SK-N-SH (cell line): Measurements from ENCODE around the gene BLVRA. TPM values are rescaled to one million over a fixed set of nuclear protein-coding genes. Genes with fewer than 3 reads are reported as not detected.

Experiments used
- CTCF ChIA-PET: fragments of 300-600, 350-600 bp; formaldehyde crosslinking; extraction: SDS; loops from one replicate; lab custom pipeline; 2021; lab: Yijun Ruan, JAX
- POLR2A ChIA-PET: fragments of 350-600 bp; sonication (Branson Sonifier 250); formaldehyde crosslinking; extraction: SDS; loops from one replicate; lab custom pipeline; 2020; ENCODE audit warnings: antibody characterized with exemption, inconsistent platforms; lab: Yijun Ruan, JAX
- DNase-seq: peaks from one replicate; pipeline ENCODE4 v3.0.0; 2012
- H2AFZ ChIP-seq: fragments of 200-600 bp; sonication (generic); 2 replicates; pipeline ENCODE4 v1.8.1; 2016; ENCODE audit warnings: antibody characterized with exemption, mild to moderate bottlenecking, low read depth
- H3F3A ChIP-seq: fragments of 200-600 bp; sonication (generic); replicated peaks from 2 replicates; pipeline ENCODE3; 2016; ENCODE audit warnings: antibody characterized with exemption, mild to moderate bottlenecking; ENCODE audit not compliant: insufficient read depth
- H3K27ac ChIP-seq, 2 experiments: fragments of 200-500 bp in 1 of 2; fragments of 200-600 bp in 1 of 2; sonication (Bioruptor generic) in 1 of 2; sonication (generic), shearing (Covaris generic) in 1 of 2; 2 replicates each; pipeline versions ENCODE4 v1.5.1 to v1.6.1; 2014 to 2016; ENCODE audit warnings: low read depth in 2 of 2, inconsistent platforms in 1 of 2, low read length in 1 of 2, mild to moderate bottlenecking in 1 of 2, mixed read lengths in 1 of 2
- H3K27me3 ChIP-seq: fragments of 200-600 bp; sonication (generic), shearing (Covaris generic); 2 replicates; pipeline ENCODE4 v1.6.1; 2016; ENCODE audit warnings: mixed run types; ENCODE audit not compliant: insufficient read depth
- H3K36me3 ChIP-seq, 2 experiments: fragments of 200-500 bp in 1 of 2; fragments of 200-600 bp in 1 of 2; sonication (Bioruptor generic) in 1 of 2; sonication (generic) in 1 of 2; replicated peaks in 1 of 2; 2 replicates each; pipeline versions ENCODE3 to v1.5.1; 2014 to 2016; ENCODE audit warnings: low read length in 1 of 2, mild to moderate bottlenecking in 1 of 2; ENCODE audit not compliant: insufficient read depth in 2 of 2, control insufficient read depth in 1 of 2
- H3K4me1 ChIP-seq, 2 experiments: fragments of 200-500 bp in 1 of 2; fragments of 200-600 bp in 1 of 2; sonication (Bioruptor generic) in 1 of 2; sonication (generic), shearing (Covaris generic) in 1 of 2; 2 replicates each; pipeline versions ENCODE4 v1.5.1 to v1.6.1; 2014 to 2016; ENCODE audit warnings: low read depth in 1 of 2, low read length in 1 of 2, mixed run types in 1 of 2; ENCODE audit not compliant: insufficient read depth in 2 of 2, control insufficient read depth in 1 of 2
- H3K4me2 ChIP-seq: fragments of 200-600 bp; sonication (generic), shearing (Covaris generic); 2 replicates; pipeline ENCODE4 v1.6.1; 2017; ENCODE audit warnings: mixed run types
- H3K4me3 ChIP-seq, 2 experiments: fragments of 200-500 bp in 1 of 2; fragments of 200-600 bp in 1 of 2; sonication (Bioruptor generic) in 1 of 2; sonication (generic), shearing (Covaris generic) in 1 of 2; 2 replicates each; pipeline versions ENCODE4 v1.5.1 to v1.8.1; 2014 to 2016; ENCODE audit warnings: low read depth in 2 of 2, inconsistent platforms in 1 of 2, low read length in 1 of 2, mild to moderate bottlenecking in 1 of 2, mixed read lengths in 1 of 2, moderate library complexity in 1 of 2
- H3K79me2 ChIP-seq: fragments of 200-600 bp; sonication (generic); 2 replicates; pipeline ENCODE4 v1.8.1; 2017; ENCODE audit warnings: mild to moderate bottlenecking; ENCODE audit not compliant: insufficient read depth
- H3K9ac ChIP-seq: fragments of 200-600 bp; sonication (generic); 2 replicates; pipeline ENCODE4 v1.6.1; 2017; ENCODE audit warnings: mixed run types
- H3K9me2 ChIP-seq: fragments of 200-600 bp; sonication (generic); 2 replicates; pipeline ENCODE4 v1.6.1; 2017; ENCODE audit warnings: mixed run types
- H3K9me3 ChIP-seq: fragments of 200-600 bp; sonication (generic); 2 replicates; pipeline ENCODE4 v1.6.1; 2017; ENCODE audit warnings: mixed run types, mild to moderate bottlenecking, moderate library complexity
- H4K20me1 ChIP-seq: fragments of 200-600 bp; sonication (generic); 2 replicates; pipeline ENCODE4 v1.6.1; 2017; ENCODE audit warnings: mild to moderate bottlenecking, mixed run types; ENCODE audit not compliant: insufficient read depth
- ELF1 ChIP-seq: IDR thresholded peaks from 2 replicates; pipeline ENCODE4 v1.4.0; 2012
- EP300 ChIP-seq, 2 experiments: IDR thresholded peaks; 2 replicates each; pipeline versions ENCODE4 v1.4.0 to v1.6.1; 2012; ENCODE audit warnings: borderline replicate concordance in 1 of 2, low read depth in 1 of 2, low read length in 1 of 2
- IRF3 ChIP-seq: fragments of 150-350 bp; IDR thresholded peaks from 2 replicates; pipeline ENCODE4 v1.6.1; 2016; ENCODE audit warnings: mild to moderate bottlenecking, low read depth, low read length
- JUND ChIP-seq: IDR thresholded peaks from 2 replicates; pipeline ENCODE4 v1.4.0; 2012
- MAX ChIP-seq: IDR thresholded peaks from 2 replicates; pipeline ENCODE4 v1.4.0; 2012; ENCODE audit warnings: low read depth
- NRF1 ChIP-seq: IDR thresholded peaks from 2 replicates; pipeline ENCODE4 v1.6.1; 2012; ENCODE audit warnings: low read depth, mild to moderate bottlenecking, low read length
- RAD21 ChIP-seq: IDR thresholded peaks from 2 replicates; pipeline ENCODE4 v1.6.1; 2012; ENCODE audit warnings: mild to moderate bottlenecking, low read length
- RCOR1 ChIP-seq: fragments of 150-350 bp; IDR thresholded peaks from 2 replicates; pipeline ENCODE4 v1.6.1; 2017; ENCODE audit warnings: antibody characterized with exemption, low read length
- REST ChIP-seq: IDR thresholded peaks from 2 replicates; pipeline ENCODE4 v1.6.1; 2012; ENCODE audit warnings: mild to moderate bottlenecking, low read depth, low read length, moderate library complexity
- RFX5 ChIP-seq: IDR thresholded peaks from 2 replicates; pipeline ENCODE4 v1.6.1; 2012; ENCODE audit warnings: mild to moderate bottlenecking, improper control_type of control experiment, low read length
- TAF1 ChIP-seq: IDR thresholded peaks from 2 replicates; pipeline ENCODE4 v1.6.1; 2012; ENCODE audit warnings: low read depth, mild to moderate bottlenecking, low read length, moderate library complexity, borderline replicate concordance
- USF2 ChIP-seq: fragments of 150-350 bp; IDR thresholded peaks from 2 replicates; pipeline ENCODE4 v1.6.1; 2017; ENCODE audit warnings: antibody characterized with exemption, low read length, low read depth, borderline replicate concordance
- ZBTB33 ChIP-seq: IDR thresholded peaks from 2 replicates; pipeline ENCODE4 v1.4.0; 2012; ENCODE audit warnings: low read depth, borderline replicate concordance
- WGBS: methylation state at CpG from one replicate; pipeline ENCODE4 v1.1.6; 2017; ENCODE audit warnings: low lambda C conversion rate; 5-methylcytosine and 5-hydroxymethylcytosine counted together
- polyA plus RNA-seq, 3 experiments: library from polyadenylated mRNA; depleted of rRNA; stranded (reverse); fragments of >200 nt; gene quantifications; 2 replicates each; pipeline ENCODE4 v1.2.3, GENCODE V29; 2012

The BLVRA gene
- polyA plus RNA-seq, 1 of the 3 experiments (the other 2 are of a cell fraction), result 123 TPM

- H3K9ac ChIP-seq, result no peak overlapping the region
- H3F3A ChIP-seq, result peaks cover 14% of the 10 kb centered on the region
- no peak for DNase-seq
- no peaks in the 10 kb centered on the region for H3K27me3 ChIP-seq
- H2AFZ ChIP-seq, result no peak overlapping the region
- peaks cover 4% of the 10 kb centered on the region; the same call in 1 of the 2 replicates for H3K79me2 ChIP-seq
- H3K9me3 ChIP-seq, result no peaks in the 10 kb centered on the region
- H3K36me3 ChIP-seq, result peaks cover 21 to 28% of the 10 kb centered on the region in 2 experiments
- no peaks in the 10 kb centered on the region for H3K9me2 ChIP-seq
- peaks cover 0 to 4% of the 10 kb centered on the region in 2 experiments; a peak in 2 of 4 replicates for H3K4me1 ChIP-seq
- POLR2A ChIA-PET, result interaction anchor here (0.8 to 1.0 kb wide), 2 partner anchors 11 to 29 kb away, joined by 3 read pairs; partner anchors contain the start of gene BLVRA
- no peak overlapping the region for H3K27ac ChIP-seq
- 97% methylated on average over 14 of the region's 14 CpGs for whole genome bisulfite sequencing
- no peak overlapping the region for H3K4me3 ChIP-seq
- CTCF ChIA-PET, result interaction anchor here (0.6 to 2.0 kb wide), 4 partner anchors 11 to 52 kb away, joined by 3 to 5 read pairs (median 4); no protein-coding TSS in a partner anchor
- TF ChIP-seq RFX5 (no peak), JUND (no peak), TAF1 (no peak), RAD21 (no peak), ELF1 (no peak), USF2 (no peak), MAX (no peak), NRF1 (no peak), RCOR1 (no peak), REST (no peak), ZBTB33 (no peak), IRF3 (no peak), EP300 (IDR thresholded peaks at IDR 0.05; ENCODE audit: borderline replicate concordance in 1 of 2, low read depth in 1 of 2, low read length in 1 of 2) (no peak)
- TF ChIP-seq, all 33 proteins: peak for 0
- Histone ChIP-seq H4K20me1 (no peaks in the 10 kb centered on the region), H3K4me2 (no peak overlapping the region)
These were observed 29.3 kb downstream of the BLVRA start for GRCh38 chr7:43787771-43788170.
